Left lung (tissue), 10 donors: ENCODE results near the gene TANC1. TPM values are rescaled to one million over a fixed set of nuclear protein-coding genes. Genes with fewer than 3 reads are reported as not detected.

Source experiments
- ATAC-seq: fragments of 200-7000 bp; cut with Tn5 transposase; one replicate; pipeline ENCODE4 v1.9.1; 2020; ENCODE audit warnings: moderate library complexity
- DNase-seq, 4 donors: peaks; one replicate each; pipeline ENCODE4 v3.0.0-alpha.2; 2013 to 2020
- H3K27ac ChIP-seq, 2 donors: fragments of 200-600 bp; sonication (generic) in 1 of 2; one replicate each; pipeline versions ENCODE4 v1.5.0 to v1.8.0; 2020 to 2021
- H3K27me3 ChIP-seq, 2 donors: fragments of 200-600 bp; sonication (generic) in 1 of 2; one replicate each; pipeline versions ENCODE4 v1.5.0 to v1.8.0; 2020 to 2021
- H3K36me3 ChIP-seq, 2 donors: fragments of 200-600 bp; sonication (generic) in 1 of 2; one replicate each; pipeline versions ENCODE4 v1.5.0 to v1.8.0; 2020 to 2021
- H3K4me1 ChIP-seq, 2 donors: fragments of 200-600 bp; one replicate each; pipeline ENCODE4 v1.8.0; 2021
- H3K4me3 ChIP-seq, 2 donors: fragments of 200-600 bp; sonication (generic) in 1 of 2; one replicate each; pipeline versions ENCODE4 v1.5.0 to v1.8.0; 2020 to 2021; ENCODE audit warnings: mild to moderate bottlenecking in 1 of 2
- H3K9me3 ChIP-seq, 2 donors: fragments of 200-600 bp; sonication (generic) in 1 of 2; one replicate each; pipeline versions ENCODE4 v1.5.0 to v1.8.0; 2020 to 2021
- intact Hi-C, 2 donors: fragments of 100-400 bp; cut with DNase I; formaldehyde crosslinking; loops; one replicate each; pipeline versions ENCODE4 v1.11.2 to v1.14.2; 2022
- polyA plus RNA-seq, 6 donors: library from polyadenylated mRNA; unstranded; fragments of 120-200 nt; gene quantifications; one replicate each; pipeline ENCODE4 v1.2.1, GENCODE V29; 2013; ENCODE audit not compliant: insufficient read length in 6 of 6
- total RNA-seq, 2 donors: library from RNA; stranded (reverse); fragmentation: NEBNext Ultra II Directional; extraction: Animal tissue kit (Norgen Biotek cat#: 25700); gene quantifications; one replicate each; pipeline ENCODE4 v1.2.1, GENCODE V29; 2021
- TF ChIP-seq, protein P1 (sequence below), 2 donors: fragments of 200-600 bp; sonication (generic) in 1 of 2; IDR thresholded peaks; one replicate each; pipeline versions ENCODE4 v1.5.0 to v1.8.0; 2021; ENCODE audit warnings: antibody characterized with exemption in 2 of 2
- donor health status: DM: no; HTN: yes; CAD: no.
- donor health status: DM: no; HTN: no; CAD: no.

TANC1 gene
- total and polyA plus RNA-seq, 8 donors, result 40.1 to 76.6 (median 53.3) TPM

GRCh38 chr2:158932131-158932645 lies 36.3 kb upstream of the TANC1 start:
- intact Hi-C loops, result no loop called here
- no peaks in the 10 kb centered on the region for H3K9me3 ChIP-seq
- TF ChIP-seq, protein P1, sequence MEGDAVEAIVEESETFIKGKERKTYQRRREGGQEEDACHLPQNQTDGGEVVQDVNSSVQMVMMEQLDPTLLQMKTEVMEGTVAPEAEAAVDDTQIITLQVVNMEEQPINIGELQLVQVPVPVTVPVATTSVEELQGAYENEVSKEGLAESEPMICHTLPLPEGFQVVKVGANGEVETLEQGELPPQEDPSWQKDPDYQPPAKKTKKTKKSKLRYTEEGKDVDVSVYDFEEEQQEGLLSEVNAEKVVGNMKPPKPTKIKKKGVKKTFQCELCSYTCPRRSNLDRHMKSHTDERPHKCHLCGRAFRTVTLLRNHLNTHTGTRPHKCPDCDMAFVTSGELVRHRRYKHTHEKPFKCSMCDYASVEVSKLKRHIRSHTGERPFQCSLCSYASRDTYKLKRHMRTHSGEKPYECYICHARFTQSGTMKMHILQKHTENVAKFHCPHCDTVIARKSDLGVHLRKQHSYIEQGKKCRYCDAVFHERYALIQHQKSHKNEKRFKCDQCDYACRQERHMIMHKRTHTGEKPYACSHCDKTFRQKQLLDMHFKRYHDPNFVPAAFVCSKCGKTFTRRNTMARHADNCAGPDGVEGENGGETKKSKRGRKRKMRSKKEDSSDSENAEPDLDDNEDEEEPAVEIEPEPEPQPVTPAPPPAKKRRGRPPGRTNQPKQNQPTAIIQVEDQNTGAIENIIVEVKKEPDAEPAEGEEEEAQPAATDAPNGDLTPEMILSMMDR (IDR thresholded peaks at IDR 0.05), result no peak
- H3K4me1 ChIP-seq, result no peaks in the 10 kb centered on the region
- no peaks in the 10 kb centered on the region for H3K36me3 ChIP-seq
- ATAC-seq (no peak), DNase-seq (no peak)
- no peak overlapping the region for H3K4me3 ChIP-seq
- no peaks in the 10 kb centered on the region for H3K27me3 ChIP-seq
- H3K27ac ChIP-seq, result no peak overlapping the region

DNA sequence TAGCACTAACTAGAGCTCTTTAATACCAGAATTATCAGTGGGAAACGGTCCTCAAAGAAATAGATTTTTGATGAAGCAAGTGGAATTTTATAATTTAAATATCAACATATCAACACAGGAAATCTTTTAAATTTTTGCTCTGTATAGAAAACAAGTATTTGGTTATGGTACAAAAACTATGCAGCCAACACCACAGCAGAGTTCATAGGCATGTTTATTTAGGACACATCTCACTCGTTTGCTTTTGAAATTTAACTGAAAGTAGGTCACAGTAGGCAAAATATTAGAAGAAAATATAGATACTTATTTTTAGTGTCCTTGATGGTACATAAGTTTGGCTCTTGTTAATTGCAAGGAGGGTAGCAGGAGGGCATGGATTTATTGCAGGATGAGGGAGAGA lies 34.3 kb upstream of the TANC1 start:
- Histone ChIP-seq H3K27ac (no peak overlapping the region), H3K4me3 (no peak overlapping the region), H3K36me3 (no peaks in the 10 kb centered on the region), H3K27me3 (no peaks in the 10 kb centered on the region), H3K4me1 (no peaks in the 10 kb centered on the region), H3K9me3 (no peaks in the 10 kb centered on the region)
- TF ChIP-seq, protein P1 (IDR thresholded peaks at IDR 0.05), result no peak
- ATAC-seq, result no peak
- no peak for DNase-seq
- intact Hi-C loops, result no loop called here

- ATAC-seq (no peak), DNase-seq (no peak)
- Histone ChIP-seq H3K36me3 (no peaks in the 10 kb centered on the region), H3K27ac (no peak overlapping the region), H3K4me1 (no peaks in the 10 kb centered on the region), H3K9me3 (no peaks in the 10 kb centered on the region), H3K4me3 (no peak overlapping the region), H3K27me3 (no peaks in the 10 kb centered on the region)
- TF ChIP-seq, protein P1 (IDR thresholded peaks at IDR 0.05), result no peak
- intact Hi-C loops, result no loop called here
Measured at GRCh38 chr2:158935617-158936016, 32.8 kb upstream of the TANC1 start.

GRCh38 chr2:158936978-158937377 lies 31.5 kb upstream of the TANC1 start:
- H3K36me3 ChIP-seq, result no peaks in the 10 kb centered on the region
- TF ChIP-seq, protein P1 (IDR thresholded peaks at IDR 0.05), result no peak
- intact Hi-C loops, result no loop called here
- H3K4me1 ChIP-seq, result no peaks in the 10 kb centered on the region
- no peaks in the 10 kb centered on the region for H3K9me3 ChIP-seq
- H3K27ac ChIP-seq, result peak overlapping the region; percentile 37 to 70
- ATAC-seq (peak; percentile 88), DNase-seq (peak in 1 of 4 donors; percentile 43)
- no peak overlapping the region for H3K4me3 ChIP-seq
- H3K27me3 ChIP-seq, result no peaks in the 10 kb centered on the region

GRCh38 chr2:158940356-158940755 lies 28.1 kb upstream of the TANC1 start:
- H3K4me3 ChIP-seq, result no peak overlapping the region
- peak; percentile 61 for ATAC-seq
- no peak overlapping the region for H3K27ac ChIP-seq
- H3K4me1 ChIP-seq, result no peaks in the 10 kb centered on the region
- H3K9me3 ChIP-seq, result no peaks in the 10 kb centered on the region
- no peaks in the 10 kb centered on the region for H3K27me3 ChIP-seq
- DNase-seq, result no peak
- TF ChIP-seq, protein P1 (IDR thresholded peaks at IDR 0.05), result no peak
- intact Hi-C loops, result no loop called here
- H3K36me3 ChIP-seq, result no peaks in the 10 kb centered on the region
